GM19395 (cell line): ENCODE data around the gene NEK4.
A peak's percentile ranks its signal among the peaks of the same experiment; 100 is the strongest.
"Not testable (repeated sequence)": the region's sequence is repeated elsewhere in the genome, so short reads cannot be mapped to it uniquely, and the experiment has no call there.

Experiments used
- ATAC-seq: cut with Tn5 transposase; IDR thresholded peaks from one replicate; pipeline ENCODE4 v1.9.1; 2021; ENCODE audit warnings: mild to moderate bottlenecking, moderate library complexity; ENCODE audit not compliant: unreplicated experiment

The NEK4 gene

DNA sequence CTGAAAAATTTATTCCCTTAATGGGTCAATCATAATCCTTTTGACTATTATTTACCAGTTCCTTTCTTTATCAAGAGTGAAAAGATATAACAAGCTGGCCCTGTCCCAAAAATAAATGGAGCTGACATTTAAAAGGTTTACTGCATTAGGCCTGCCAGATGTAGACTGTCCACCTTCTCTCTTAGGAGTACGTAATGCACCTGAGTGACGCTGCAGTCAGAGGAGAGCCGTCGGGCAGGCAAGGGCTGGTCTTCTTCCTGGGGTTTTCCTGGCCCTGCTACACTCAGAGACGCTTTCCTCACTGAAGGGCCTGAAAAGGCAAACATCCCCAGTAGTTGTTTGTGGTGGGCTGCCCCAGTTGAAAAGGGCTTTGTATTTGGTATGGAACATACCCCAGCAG, 27.6 kb downstream of the NEK4 start:
- no peak for ATAC-seq

DNA sequence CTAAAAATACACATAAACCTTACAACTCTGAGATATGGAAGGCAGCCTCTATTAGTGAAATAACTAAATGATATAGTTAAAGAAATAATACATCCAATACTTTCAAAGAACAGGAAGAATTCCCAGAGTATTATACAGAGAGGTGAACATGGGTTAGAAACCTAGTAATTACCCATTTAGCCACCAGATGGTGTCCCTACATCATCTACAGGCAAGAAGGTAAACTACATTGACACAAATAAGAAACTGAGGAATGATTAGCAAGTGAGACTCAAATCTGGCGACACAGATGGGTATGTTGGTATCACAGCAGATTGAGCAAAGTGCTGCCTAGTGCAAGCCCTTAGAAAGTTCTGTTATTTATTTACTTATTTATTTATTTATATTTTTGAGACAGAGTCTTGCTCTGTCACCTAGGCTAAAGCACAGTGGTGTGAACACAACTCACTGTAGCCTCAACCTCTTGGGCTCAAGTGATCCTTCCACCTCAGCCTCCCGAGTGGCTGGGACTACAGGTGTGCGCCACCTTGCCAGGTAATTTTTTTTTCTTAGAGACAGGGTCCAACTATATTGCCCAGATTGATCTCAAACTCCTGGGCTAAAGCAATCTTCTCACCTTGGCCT, 28.2 kb downstream of the NEK4 start:
- no peak for ATAC-seq

DNA sequence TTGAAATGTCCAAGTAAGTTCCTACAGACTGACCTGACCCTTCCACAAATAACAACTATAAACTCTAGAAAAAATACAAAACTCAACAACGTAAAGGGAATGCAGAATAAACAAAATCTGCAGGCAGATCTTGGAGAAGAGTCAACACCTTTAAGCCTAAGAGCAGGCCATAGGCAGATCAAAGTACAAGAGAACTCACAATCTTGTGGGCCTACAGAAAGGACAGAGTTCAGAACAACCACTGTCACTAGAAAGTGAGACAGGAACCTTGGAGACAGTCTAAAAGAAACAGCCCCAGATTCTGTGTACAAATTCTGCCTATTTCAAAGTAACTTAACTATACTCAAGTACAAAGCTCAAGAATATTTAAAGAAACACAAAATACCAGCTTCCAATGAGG, 31.0 kb downstream of the NEK4 start:
- no peak for ATAC-seq

DNA sequence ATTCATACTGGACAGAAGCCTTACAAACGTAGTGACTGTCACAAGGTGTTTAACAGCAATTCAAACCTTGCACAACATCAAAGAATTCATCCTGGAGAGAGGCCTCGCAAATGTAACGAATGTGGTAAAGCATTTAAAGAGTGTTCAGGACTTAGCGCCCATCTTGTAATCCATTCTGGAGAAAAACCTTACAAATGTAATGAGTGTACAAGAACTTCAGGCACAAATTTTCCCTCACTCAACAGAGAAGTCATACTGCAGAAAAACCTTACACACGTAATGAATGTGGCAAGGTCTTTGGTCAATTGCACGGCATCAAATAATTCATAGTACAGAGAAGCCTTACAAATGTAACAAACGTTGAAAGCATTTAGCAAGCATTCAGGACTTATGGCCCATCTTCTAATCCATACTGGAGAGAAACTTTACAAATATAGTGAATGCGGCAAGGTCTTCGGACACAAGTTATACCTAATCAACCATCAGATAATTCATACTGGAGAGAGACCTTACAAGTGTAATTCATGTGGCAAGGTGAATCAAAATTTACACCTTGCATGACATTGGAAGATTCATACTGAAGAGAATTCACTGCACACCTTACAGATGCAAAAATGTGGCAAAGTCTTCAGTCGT, 37.4 kb downstream of the NEK4 start:
- ATAC-seq: no peak

DNA sequence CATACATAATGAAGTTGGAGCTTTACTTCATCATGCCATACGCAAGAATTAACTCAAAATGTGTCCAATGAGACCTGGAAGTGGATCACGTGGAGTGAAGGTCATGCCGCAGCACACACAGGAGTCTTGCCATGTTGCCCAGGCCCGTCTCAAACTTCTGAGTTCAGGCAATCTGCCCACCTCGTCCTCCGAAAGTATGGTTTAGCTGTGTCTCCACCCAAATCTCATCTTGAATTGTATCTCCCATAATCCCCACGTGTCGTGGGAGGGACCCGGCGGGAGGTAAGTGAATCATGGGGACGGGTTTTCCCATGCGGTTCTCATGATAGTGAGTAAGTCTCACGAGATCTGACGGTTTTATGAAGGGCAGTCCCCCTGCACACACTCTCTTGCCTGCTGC, 39.1 kb downstream of the NEK4 start:
- ATAC-seq: no peak

- ATAC-seq: no peak
Measured at GRCh38 chr3:52730681-52731080, 40.1 kb downstream of the NEK4 start.

- ATAC-seq: not testable (repeated sequence)
Measured at GRCh38 chr3:52728753-52729152, 42.0 kb downstream of the NEK4 start.

DNA sequence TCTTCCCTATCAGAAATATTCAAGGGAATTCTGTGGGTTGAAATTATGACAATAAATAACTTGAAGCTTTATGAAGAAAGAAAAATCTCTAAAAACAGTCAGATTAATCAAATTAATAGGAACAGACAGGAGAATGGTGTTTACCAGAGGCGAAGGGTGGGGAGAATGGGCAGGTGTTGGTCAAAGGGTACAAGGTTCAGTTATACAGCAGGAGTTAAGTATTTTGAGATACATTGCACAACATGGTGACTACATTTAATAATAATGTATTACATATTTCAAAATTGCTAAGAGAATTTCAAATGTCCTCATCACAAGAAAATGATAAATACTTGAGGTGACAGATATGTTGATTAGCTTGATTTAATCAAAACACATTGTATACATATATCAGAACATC, 46.2 kb downstream of the NEK4 start:
- ATAC-seq: no peak

GRCh38 chr3:52723935-52724334, 46.8 kb downstream of the NEK4 start:
- no peak for ATAC-seq

DNA sequence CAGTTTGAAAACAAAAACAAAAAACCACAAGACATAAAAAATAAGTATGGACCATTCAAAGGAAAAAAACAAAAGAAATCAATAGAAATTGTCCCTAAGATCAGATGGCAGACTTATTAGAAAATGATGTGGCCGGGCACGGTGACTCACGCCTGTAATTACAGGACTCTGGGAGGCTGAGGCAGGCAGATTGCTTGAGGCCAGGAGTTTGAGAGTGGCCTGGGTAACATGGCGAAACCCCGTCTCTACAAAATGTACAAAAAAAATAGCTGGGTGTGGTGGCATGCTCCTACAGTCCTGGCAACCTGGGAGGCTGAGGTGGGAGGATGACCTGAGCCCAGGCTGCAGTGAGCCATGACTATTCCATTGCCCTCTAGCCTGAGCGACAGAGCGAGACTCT, 48.2 kb downstream of the NEK4 start:
- ATAC-seq: no peak

GRCh38 chr3:52721730-52722008, 49.1 kb downstream of the NEK4 start:
- no peak for ATAC-seq

DNA sequence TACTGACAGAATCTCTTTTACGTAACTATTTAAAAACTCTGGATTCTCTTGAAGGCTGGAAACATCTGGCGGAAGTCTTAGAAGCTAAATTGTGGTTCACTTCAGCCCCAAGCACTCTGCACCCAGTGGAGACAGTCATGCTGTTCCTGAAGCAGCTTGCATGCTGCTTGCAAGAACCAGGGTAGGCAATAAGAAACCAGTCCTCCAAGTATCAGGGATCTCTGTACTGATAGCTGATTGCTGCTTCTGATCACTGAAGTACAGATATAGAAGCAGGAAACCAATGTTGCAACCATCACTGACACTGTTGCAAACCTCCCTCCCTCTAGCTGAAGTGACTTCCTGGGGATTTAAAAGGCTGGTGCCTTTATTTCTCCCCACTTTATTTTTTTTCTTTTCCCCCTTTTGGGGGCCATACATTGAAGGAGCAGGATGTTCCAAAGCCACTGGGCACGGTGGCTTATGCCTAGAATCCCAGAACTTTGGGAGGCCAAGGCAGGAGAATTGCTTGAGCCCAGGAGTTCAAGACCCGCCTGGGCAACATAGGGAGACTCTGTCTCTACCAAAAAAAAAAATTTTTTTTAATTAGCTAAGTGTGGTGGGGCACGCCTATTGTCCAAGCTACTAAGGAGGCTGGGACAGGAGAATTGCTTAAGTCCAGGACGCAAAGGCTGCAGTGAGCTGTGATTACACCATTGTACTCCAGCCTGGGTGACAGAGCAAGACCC, 49.6 kb downstream of the NEK4 start:
- ATAC-seq: peak; percentile 71

GRCh38 chr3:52719618-52720017, 51.1 kb downstream of the NEK4 start:
- ATAC-seq: no peak

- ATAC-seq: no peak
Measured at GRCh38 chr3:52715714-52716305, 54.9 kb downstream of the NEK4 start.

DNA sequence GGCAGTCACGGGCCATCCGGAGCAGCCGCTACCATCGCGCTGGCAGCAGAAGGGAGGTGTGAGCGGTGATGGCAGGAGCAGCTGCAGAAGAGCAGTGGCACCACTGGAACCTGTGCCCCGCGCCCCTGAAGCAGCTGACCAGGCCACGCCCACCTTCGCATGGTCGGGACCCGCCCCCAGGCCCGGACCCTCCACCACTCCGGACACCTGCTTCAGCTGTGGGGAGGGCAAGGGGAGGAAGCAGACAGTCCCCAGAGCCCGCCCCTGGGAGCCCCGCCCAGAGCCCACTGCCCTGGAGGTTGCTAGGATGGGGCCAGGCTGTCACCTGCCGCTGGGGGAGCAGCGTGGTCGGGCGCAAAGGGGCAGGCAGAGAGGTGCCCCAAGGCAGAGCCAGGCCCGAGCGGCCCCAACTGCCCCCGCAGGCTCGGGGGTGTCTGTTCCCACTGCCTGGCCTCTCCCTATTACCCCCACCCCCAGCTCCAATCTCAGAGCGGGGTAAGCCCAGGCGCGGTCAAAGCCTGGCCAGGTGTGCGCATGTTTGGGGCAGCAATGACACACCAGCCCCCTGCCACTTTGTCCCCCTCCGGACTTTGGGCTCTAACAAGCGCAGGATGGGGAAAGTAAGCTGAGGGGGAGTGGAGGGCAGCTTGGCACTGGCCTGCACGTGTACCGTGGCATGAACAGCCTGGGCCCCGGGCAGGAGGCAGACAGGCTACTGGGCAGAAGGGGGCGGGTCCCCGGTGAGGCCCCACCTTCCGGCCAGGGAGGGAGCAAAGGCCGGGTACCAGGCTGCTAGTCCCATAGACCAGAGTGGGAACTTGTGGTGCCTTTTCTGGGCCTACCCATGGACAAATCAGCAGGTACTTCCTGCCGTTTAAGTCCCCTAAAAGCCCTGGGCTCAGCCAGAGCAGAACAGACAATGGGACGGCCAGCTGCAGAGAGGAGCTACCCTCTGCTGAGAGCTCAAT, 56.1 kb downstream of the NEK4 start:
- no peak for ATAC-seq

- no peak for ATAC-seq
Measured at GRCh38 chr3:52712291-52713212, 58.2 kb downstream of the NEK4 start.

- no peak for ATAC-seq
Measured at GRCh38 chr3:52710512-52710911, 60.2 kb downstream of the NEK4 start.

- no peak for ATAC-seq
Measured at GRCh38 chr3:52707585-52707984, 63.2 kb downstream of the NEK4 start.

DNA sequence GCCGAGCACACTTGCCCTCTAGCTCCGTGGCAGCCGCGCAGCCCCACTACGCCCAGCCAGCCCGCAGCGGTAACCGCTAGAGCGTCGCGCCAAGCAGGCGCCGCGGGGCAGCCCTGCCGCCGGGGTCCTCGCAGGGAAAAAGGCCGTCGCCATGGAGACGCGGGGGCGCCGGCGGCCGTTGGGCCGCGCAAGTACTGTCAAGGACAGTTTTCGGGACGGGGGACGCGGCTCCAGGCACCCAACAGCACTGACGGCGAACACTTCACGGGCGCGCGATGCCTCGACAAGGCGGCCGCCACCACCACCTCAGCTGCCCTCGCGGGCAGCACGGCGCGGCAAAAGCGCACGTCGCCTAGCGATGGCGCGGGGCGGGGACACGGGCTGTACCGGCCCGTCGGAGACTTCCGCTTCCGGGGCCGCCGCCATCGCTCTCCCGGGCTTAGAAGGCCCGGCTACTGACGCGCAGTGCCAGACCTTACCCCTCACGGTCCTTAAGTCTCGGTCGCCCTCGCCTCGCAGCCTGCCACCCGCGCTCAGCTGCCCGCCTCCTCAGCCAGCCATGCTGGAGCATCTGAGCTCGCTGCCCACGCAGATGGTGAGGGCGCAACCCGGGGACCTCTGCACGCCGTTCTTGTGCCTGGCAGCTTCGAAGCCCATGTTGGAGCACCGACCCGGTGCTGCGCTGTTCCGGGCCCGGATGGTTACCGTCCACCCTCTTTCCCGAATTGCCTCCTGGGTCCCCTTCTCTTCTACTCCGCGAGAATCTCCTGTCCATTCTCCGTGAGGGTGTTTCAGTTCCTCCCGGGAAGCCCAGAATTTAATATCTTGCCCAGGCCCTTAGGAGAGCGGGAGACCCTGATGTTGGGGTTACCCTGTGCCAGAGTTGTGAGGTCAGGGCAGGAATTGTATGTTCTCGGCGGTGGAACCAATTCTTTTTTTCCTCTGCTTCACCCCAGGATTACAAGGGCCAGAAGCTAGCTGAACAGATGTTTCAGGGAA, 64.8 kb downstream of the NEK4 start, which contains the start of the genes GLT8D1 and SPCS1:
TSS of gene GLT8D1 (minus strand) at position 104 of the 999 bp plus-strand sequence. CDS start 5,331 bp downstream, outside the sequence.
TSS of gene SPCS1 (plus strand) at position 419 of the 999 bp plus-strand sequence. CDS start at position 560, 141 bp downstream.
- peak; percentile 79 for ATAC-seq
